Panc1 (cell line): ENCODE data around the gene LKAAEAR1. TPM values are rescaled to one million over a fixed set of nuclear protein-coding genes. Genes with fewer than 3 reads are reported as not detected.

Source experiments
- ATAC-seq: fragments of 200-7000 bp; cut with Tn5 transposase; 2 replicates; pipeline ENCODE4 v1.9.1; 2020; ENCODE audit warnings: mild to moderate bottlenecking, moderate library complexity
- BruUV-seq: library from RNA; stranded (reverse); fragments of 400-500 nt; replicated peaks from 2 replicates; lab custom pipeline; 2021; lab: Mats Ljungman, UMichigan
- CTCF ChIA-PET: fragments of 300-600 bp; sonication (Branson Sonifier 250); formaldehyde crosslinking; loops from one replicate; lab custom pipeline; 2022; ENCODE audit warnings: antibody characterized with exemption; lab: Charles Lee
- POLR2A ChIA-PET: fragments of 300-600 bp; sonication (Branson Sonifier 250); formaldehyde crosslinking; loops from one replicate; lab custom pipeline; 2022; ENCODE audit warnings: antibody characterized with exemption; lab: Charles Lee
- DNase-seq: peaks from one replicate; pipeline ENCODE4 v3.0.0-alpha.2; 2010; ENCODE audit warnings: low read depth, low spot score
- H3K27ac ChIP-seq: 2 replicates; pipeline ENCODE4 v1.5.1; 2011; ENCODE audit warnings: mild to moderate bottlenecking, low read length, inconsistent platforms
- H3K27me3 ChIP-seq: fragments of 200-500 bp; sonication (Bioruptor generic); 2 replicates; pipeline ENCODE4 v1.6.0; 2014; ENCODE audit warnings: low read length, inconsistent platforms; ENCODE audit not compliant: control insufficient read depth, insufficient read depth
- H3K36me3 ChIP-seq: fragments of 200-500 bp; sonication (Bioruptor generic); 2 replicates; pipeline ENCODE4 v1.5.1; 2014; ENCODE audit warnings: inconsistent platforms, mild to moderate bottlenecking, low read length, moderate library complexity; ENCODE audit not compliant: control insufficient read depth, insufficient read depth
- H3K4me1 ChIP-seq: 2 replicates; pipeline ENCODE4 v1.5.1; 2011; ENCODE audit warnings: inconsistent platforms, mild to moderate bottlenecking, low read length, moderate library complexity; ENCODE audit not compliant: control insufficient read depth, insufficient read depth
- H3K4me3 ChIP-seq, 2 experiments: 2 replicates each; pipeline ENCODE4 v1.5.1; 2011 to 2012; ENCODE audit warnings: low read depth in 2 of 2, low read length in 2 of 2, mild to moderate bottlenecking in 2 of 2, inconsistent platforms in 1 of 2, moderate library complexity in 1 of 2
- H3K9me3 ChIP-seq: fragments of 200-500 bp; sonication (Bioruptor generic); 2 replicates; pipeline ENCODE4 v1.5.1; 2014; ENCODE audit warnings: low read depth, mild to moderate bottlenecking, inconsistent platforms, low read length, moderate library complexity; ENCODE audit not compliant: control insufficient read depth, insufficient read depth
- POLR2AphosphoS5 ChIP-seq: IDR thresholded peaks from 2 replicates; pipeline ENCODE4 v1.6.1; 2012; ENCODE audit warnings: mild to moderate bottlenecking, low read depth, low read length, moderate library complexity
- SIN3A ChIP-seq: IDR thresholded peaks from 2 replicates; pipeline ENCODE4 v1.6.1; 2012; ENCODE audit warnings: low read depth, mild to moderate bottlenecking, low read length, moderate library complexity, borderline replicate concordance; ENCODE audit not compliant: insufficient read depth
- TCF7L2 ChIP-seq: IDR thresholded peaks from 2 replicates; pipeline ENCODE4 v1.6.1; 2011; ENCODE audit warnings: mild to moderate bottlenecking, low read depth, low read length, inconsistent platforms
- in situ Hi-C: cut with HindIII; loops from 2 replicates; pipeline ENCODE4 v1.10.0; 2016; ENCODE audit warnings: low sequenced_read_pairs, low pct_unique_long_range_greater_than_20kb
- intact Hi-C: fragments of 100-400 bp; cut with micrococcal nuclease; formaldehyde crosslinking; loops from one replicate; pipeline ENCODE4 v1.10.0; 2022; ENCODE audit not compliant: unreplicated experiment
- total RNA-seq: library from RNA; stranded (reverse); gene quantifications from one replicate; pipeline ENCODE4 v1.2.1, GENCODE V29; 2021; ENCODE audit not compliant: unreplicated experiment
- TF ChIP-seq, protein P1 (sequence below): fragments of 450-650 bp; IDR thresholded peaks from 2 replicates; pipeline ENCODE4 v1.5.1; 2017; ENCODE audit warnings: mild to moderate bottlenecking
- TF ChIP-seq, protein P2 (sequence below), 2 experiments: IDR thresholded peaks; 2 replicates each; pipeline ENCODE4 v1.6.1; 2011 to 2012; ENCODE audit warnings: low read depth in 2 of 2, control low read depth in 1 of 2, low read length in 1 of 2, mild to moderate bottlenecking in 1 of 2, moderate library complexity in 1 of 2; ENCODE audit not compliant: insufficient read depth in 1 of 2

The LKAAEAR1 gene
- total RNA-seq, 1 experiment from 2014 or later, result 0.67 TPM

GRCh38 chr20:64039293-64040160 is 44.7 kb downstream of the LKAAEAR1 start:
- ATAC-seq (peak; percentile 30), DNase-seq (no peak)
- peak overlapping the region; percentile 43 to 58 for H3K4me3 ChIP-seq
- ChIA-PET CTCF (interaction anchor here (1.2 to 2.2 kb wide), 5 partner anchors 10 to 59 kb away, joined by 4 to 14 read pairs (median 9); partner anchors contain the start of genes PRPF6, SAMD10, SOX18 and TCEA2), POLR2A (no interaction called here)
- 0 out of 2 replicates have a peak, but pooled peaks cover 2% of the 10 kb centered on the region for H3K36me3 ChIP-seq
- in situ Hi-C loops (no loop called here), intact Hi-C loops (no loop called here)
- no peaks in the 10 kb centered on the region for H3K9me3 ChIP-seq
- BruUV-seq, result no TSS peak
- H3K4me1 ChIP-seq, result peaks cover 39% of the 10 kb centered on the region
- TF ChIP-seq TCF7L2 (no peak), SIN3A (no peak), POLR2AphosphoS5 (no peak)
- TF ChIP-seq, protein P1, sequence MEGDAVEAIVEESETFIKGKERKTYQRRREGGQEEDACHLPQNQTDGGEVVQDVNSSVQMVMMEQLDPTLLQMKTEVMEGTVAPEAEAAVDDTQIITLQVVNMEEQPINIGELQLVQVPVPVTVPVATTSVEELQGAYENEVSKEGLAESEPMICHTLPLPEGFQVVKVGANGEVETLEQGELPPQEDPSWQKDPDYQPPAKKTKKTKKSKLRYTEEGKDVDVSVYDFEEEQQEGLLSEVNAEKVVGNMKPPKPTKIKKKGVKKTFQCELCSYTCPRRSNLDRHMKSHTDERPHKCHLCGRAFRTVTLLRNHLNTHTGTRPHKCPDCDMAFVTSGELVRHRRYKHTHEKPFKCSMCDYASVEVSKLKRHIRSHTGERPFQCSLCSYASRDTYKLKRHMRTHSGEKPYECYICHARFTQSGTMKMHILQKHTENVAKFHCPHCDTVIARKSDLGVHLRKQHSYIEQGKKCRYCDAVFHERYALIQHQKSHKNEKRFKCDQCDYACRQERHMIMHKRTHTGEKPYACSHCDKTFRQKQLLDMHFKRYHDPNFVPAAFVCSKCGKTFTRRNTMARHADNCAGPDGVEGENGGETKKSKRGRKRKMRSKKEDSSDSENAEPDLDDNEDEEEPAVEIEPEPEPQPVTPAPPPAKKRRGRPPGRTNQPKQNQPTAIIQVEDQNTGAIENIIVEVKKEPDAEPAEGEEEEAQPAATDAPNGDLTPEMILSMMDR, result no peak
- TF ChIP-seq, protein P2, sequence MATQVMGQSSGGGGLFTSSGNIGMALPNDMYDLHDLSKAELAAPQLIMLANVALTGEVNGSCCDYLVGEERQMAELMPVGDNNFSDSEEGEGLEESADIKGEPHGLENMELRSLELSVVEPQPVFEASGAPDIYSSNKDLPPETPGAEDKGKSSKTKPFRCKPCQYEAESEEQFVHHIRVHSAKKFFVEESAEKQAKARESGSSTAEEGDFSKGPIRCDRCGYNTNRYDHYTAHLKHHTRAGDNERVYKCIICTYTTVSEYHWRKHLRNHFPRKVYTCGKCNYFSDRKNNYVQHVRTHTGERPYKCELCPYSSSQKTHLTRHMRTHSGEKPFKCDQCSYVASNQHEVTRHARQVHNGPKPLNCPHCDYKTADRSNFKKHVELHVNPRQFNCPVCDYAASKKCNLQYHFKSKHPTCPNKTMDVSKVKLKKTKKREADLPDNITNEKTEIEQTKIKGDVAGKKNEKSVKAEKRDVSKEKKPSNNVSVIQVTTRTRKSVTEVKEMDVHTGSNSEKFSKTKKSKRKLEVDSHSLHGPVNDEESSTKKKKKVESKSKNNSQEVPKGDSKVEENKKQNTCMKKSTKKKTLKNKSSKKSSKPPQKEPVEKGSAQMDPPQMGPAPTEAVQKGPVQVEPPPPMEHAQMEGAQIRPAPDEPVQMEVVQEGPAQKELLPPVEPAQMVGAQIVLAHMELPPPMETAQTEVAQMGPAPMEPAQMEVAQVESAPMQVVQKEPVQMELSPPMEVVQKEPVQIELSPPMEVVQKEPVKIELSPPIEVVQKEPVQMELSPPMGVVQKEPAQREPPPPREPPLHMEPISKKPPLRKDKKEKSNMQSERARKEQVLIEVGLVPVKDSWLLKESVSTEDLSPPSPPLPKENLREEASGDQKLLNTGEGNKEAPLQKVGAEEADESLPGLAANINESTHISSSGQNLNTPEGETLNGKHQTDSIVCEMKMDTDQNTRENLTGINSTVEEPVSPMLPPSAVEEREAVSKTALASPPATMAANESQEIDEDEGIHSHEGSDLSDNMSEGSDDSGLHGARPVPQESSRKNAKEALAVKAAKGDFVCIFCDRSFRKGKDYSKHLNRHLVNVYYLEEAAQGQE (IDR thresholded peaks at IDR 0.05; ENCODE audit: insufficient read depth in 1 of 2, low read depth in 2 of 2, low read length in 1 of 2), result no peak
- H3K27me3 ChIP-seq, result no peaks in the 10 kb centered on the region
- peak overlapping the region; percentile 64 for H3K27ac ChIP-seq

- ChIA-PET CTCF (interaction anchor here (0.7 to 2.2 kb wide), 8 partner anchors 8 to 59 kb away, joined by 3 to 14 read pairs (median 6); partner anchors contain the start of genes PRPF6, SAMD10, SOX18 and TCEA2), POLR2A (no interaction called here)
- intact Hi-C loops (no loop called here), in situ Hi-C loops (no loop called here)
- H3K9me3 ChIP-seq, result no peaks in the 10 kb centered on the region
- no peaks in the 10 kb centered on the region for H3K27me3 ChIP-seq
- peak overlapping the region; percentile 43 to 58 for H3K4me3 ChIP-seq
- H3K4me1 ChIP-seq, result peaks cover 35% of the 10 kb centered on the region
- BruUV-seq, result no TSS peak
- no peak for DNase-seq
- 0 out of 2 replicates have a peak, but pooled peaks cover 2% of the 10 kb centered on the region for H3K36me3 ChIP-seq
- peak; percentile 79 for ATAC-seq
- TF ChIP-seq, protein P2 (IDR thresholded peaks at IDR 0.05; ENCODE audit: insufficient read depth in 1 of 2, low read depth in 2 of 2, low read length in 1 of 2), result 0 out of 4 replicates have a peak, but pooled peaks of 1 of the 2 experiments have one; percentile 54
- 0 out of 2 replicates have a peak, but pooled peaks have one; percentile 47 for TF ChIP-seq POLR2AphosphoS5
- TF ChIP-seq, protein P1, result peak; percentile 95
- no peak for TF ChIP-seq SIN3A
- H3K27ac ChIP-seq, result peak overlapping the region; percentile 64
Measured at GRCh38 chr20:64038565-64039292, 45.5 kb downstream of the LKAAEAR1 start.
